Nephron (organoid): Measurements from ENCODE around the gene MICALL1.

ENCODE experiments used
- H3K27ac Mint-ChIP-seq, 3 experiments: 2 replicates each; pipeline ENCODE4 v1.8.0; 2020; ENCODE audit warnings: mixed read lengths in 3 of 3, mild to moderate bottlenecking in 2 of 3, moderate library complexity in 1 of 3
- H3K27me3 Mint-ChIP-seq: 2 replicates; pipeline ENCODE4 v1.8.0; 2021; ENCODE audit warnings: low read depth, mild to moderate bottlenecking, moderate library complexity, mixed read lengths
- H3K36me3 Mint-ChIP-seq: 2 replicates; pipeline ENCODE4 v1.8.0; 2020; ENCODE audit warnings: low read depth, mixed read lengths
- H3K4me1 Mint-ChIP-seq: 2 replicates; pipeline ENCODE4 v1.8.0; 2020; ENCODE audit warnings: mixed read lengths
- H3K4me3 Mint-ChIP-seq, 3 experiments: 2 replicates each; pipeline ENCODE4 v1.8.0; 2020; ENCODE audit warnings: mild to moderate bottlenecking in 3 of 3, mixed read lengths in 3 of 3, moderate library complexity in 2 of 3
- H3K9me3 Mint-ChIP-seq: 2 replicates; pipeline ENCODE4 v1.8.0; 2020; ENCODE audit warnings: mixed read lengths
- CTCF ChIP-seq, 3 experiments: fragments of 200-600 bp; sonication (generic); IDR thresholded peaks; one replicate each; pipeline ENCODE4 v1.5.0; 2021; ENCODE audit warnings: antibody characterized with exemption in 3 of 3; ENCODE audit not compliant: unreplicated experiment in 3 of 3

MICALL1 gene

DNA sequence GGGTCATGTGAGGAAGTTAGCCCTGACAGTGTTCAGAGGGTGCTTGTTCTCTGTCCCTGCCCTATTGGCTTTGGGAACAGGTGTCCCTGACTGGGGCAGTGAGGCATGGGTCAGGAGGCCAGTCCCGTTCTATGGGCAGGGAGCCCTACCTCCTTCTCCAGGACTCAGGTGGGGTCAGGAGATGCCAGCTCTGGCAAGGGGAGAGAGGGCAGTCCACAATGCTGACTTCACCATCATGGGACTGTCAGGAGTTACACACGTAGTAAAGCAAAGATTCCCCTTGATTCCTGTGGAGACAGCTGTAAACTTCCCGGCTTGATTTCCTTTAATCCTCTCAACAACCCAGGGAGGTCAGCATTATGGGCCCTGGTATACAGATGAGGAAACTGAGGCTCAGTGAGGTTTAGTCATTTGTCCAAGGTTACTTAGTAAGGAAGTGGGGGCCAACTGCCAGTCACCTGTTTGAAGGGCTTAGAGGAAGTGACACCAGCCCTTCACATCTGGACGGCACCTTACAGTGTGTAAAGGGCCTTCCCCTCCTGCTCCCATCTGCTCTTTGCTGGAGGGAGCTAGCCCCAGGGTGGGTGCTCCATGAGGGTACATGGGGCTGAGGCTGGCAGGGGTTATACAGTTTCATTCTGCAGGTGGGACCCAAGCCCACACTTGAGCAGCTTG lies 11.9 kb downstream of the MICALL1 start:
- Mint-ChIP-seq H3K36me3 (peaks cover 19% of the 10 kb centered on the region), H3K27me3 (no peaks in the 10 kb centered on the region), H3K4me1 (no peaks in the 10 kb centered on the region), H3K4me3 (no peak overlapping the region), H3K9me3 (no peaks in the 10 kb centered on the region), H3K27ac (no peak overlapping the region)
- TF ChIP-seq CTCF (IDR thresholded peaks at IDR 0.05; ENCODE audit: unreplicated experiment in 3 of 3): no peak

GRCh38 chr22:37918580-37919270 lies 12.6 kb downstream of the MICALL1 start:
- TF ChIP-seq CTCF (IDR thresholded peaks at IDR 0.05; ENCODE audit: unreplicated experiment in 3 of 3): no peak
- Mint-ChIP-seq H3K27ac (no peak overlapping the region), H3K36me3 (peaks cover 19% of the 10 kb centered on the region), H3K9me3 (no peaks in the 10 kb centered on the region), H3K27me3 (no peaks in the 10 kb centered on the region), H3K4me1 (no peaks in the 10 kb centered on the region), H3K4me3 (no peak overlapping the region)

DNA sequence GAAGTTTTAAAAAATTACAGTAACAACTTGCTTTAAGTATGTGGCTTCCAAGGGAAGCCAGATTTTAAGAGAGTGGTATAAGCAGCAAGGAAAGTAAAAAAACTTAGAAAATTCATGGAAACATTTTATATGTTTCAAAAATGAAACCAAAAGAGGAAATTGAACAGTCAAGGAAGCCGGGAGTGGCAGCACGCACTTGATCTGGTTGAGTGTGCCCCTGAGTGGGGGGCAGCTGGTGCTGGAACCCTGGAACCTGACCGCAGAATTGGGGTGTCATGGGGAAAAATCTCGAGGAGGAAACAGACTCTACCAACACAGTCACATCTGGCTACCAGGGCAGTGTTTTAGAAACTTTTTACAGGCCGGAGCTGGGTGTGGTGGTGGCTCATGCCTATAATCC lies 14.0 kb downstream of the MICALL1 start:
- Mint-ChIP-seq H3K9me3 (no peaks in the 10 kb centered on the region), H3K4me3 (no peak overlapping the region), H3K4me1 (no peaks in the 10 kb centered on the region), H3K27ac (no peak overlapping the region), H3K27me3 (no peaks in the 10 kb centered on the region), H3K36me3 (peaks cover 19% of the 10 kb centered on the region)
- TF ChIP-seq CTCF (IDR thresholded peaks at IDR 0.05; ENCODE audit: unreplicated experiment in 3 of 3): no peak

DNA sequence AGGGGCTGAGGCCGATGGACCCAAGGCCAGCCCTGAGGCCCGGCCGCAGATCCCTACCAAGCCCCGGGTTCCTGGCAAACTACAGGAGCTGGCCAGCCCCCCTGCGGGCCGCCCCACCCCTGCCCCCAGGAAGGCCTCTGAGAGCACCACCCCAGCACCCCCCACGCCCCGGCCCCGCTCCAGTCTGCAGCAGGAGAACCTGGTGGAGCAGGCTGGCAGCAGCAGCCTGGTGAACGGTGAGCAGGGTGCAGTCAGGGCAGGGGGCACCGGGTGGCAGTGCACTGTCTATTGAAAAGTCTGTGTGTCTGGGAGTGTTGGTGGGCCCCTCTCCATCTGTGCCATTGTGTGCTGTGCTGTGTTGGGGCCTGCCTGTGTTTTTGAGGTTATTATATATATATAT lies 16.1 kb downstream of the MICALL1 start:
- peaks cover 13% of the 10 kb centered on the region for H3K36me3 Mint-ChIP-seq
- TF ChIP-seq CTCF (IDR thresholded peaks at IDR 0.05; ENCODE audit: unreplicated experiment in 3 of 3): no peak
- no peak overlapping the region for H3K4me3 Mint-ChIP-seq

GRCh38 chr22:37923927-37924326 lies 17.8 kb downstream of the MICALL1 start:
- no peak for TF ChIP-seq CTCF (IDR thresholded peaks at IDR 0.05; ENCODE audit: unreplicated experiment in 3 of 3)
- Mint-ChIP-seq H3K27me3 (no peaks in the 10 kb centered on the region), H3K36me3 (peaks cover 16% of the 10 kb centered on the region), H3K4me3 (no peak overlapping the region), H3K27ac (peak overlapping the region in 1 of 3 experiments; percentile 59), H3K9me3 (no peaks in the 10 kb centered on the region), H3K4me1 (no peaks in the 10 kb centered on the region)

More for the DNA sequence above, 16.1 kb downstream of the MICALL1 start:
- Mint-ChIP-seq H3K27ac (no peak overlapping the region), H3K9me3 (no peaks in the 10 kb centered on the region), H3K4me1 (no peaks in the 10 kb centered on the region), H3K27me3 (no peaks in the 10 kb centered on the region)
